DOHH2 (cell line): ENCODE data around the gene PCDHGB1.
"Not testable (repeated sequence)": the region's sequence is repeated elsewhere in the genome, so short reads cannot be mapped to it uniquely, and the experiment has no call there.

ENCODE experiments used
- H3F3A ChIP-seq: fragments of 200-600 bp; sonication (generic), shearing (Covaris generic); 2 replicates; pipeline ENCODE4 v1.6.0; 2016; ENCODE audit warnings: antibody characterized with exemption, mild to moderate bottlenecking; ENCODE audit not compliant: control insufficient read depth, insufficient read depth
- H3K27ac ChIP-seq: fragments of 200-600 bp; sonication (generic); 2 replicates; pipeline ENCODE4 v1.5.1; 2014; ENCODE audit warnings: low read depth, mild to moderate bottlenecking, low read length, moderate library complexity
- H3K27me3 ChIP-seq: fragments of 200-600 bp; sonication (generic); 2 replicates; pipeline ENCODE4 v1.6.1; 2014; ENCODE audit warnings: mild to moderate bottlenecking, low read length, mixed read lengths; ENCODE audit not compliant: control insufficient read depth
- H3K36me3 ChIP-seq: fragments of 200-600 bp; sonication (generic); 2 replicates; pipeline ENCODE4 v1.6.1; 2014; ENCODE audit warnings: mild to moderate bottlenecking, low read length, moderate library complexity, mixed read lengths; ENCODE audit not compliant: control insufficient read depth
- H3K4me1 ChIP-seq: fragments of 200-600 bp; sonication (generic); 2 replicates; pipeline ENCODE4 v1.6.1; 2014; ENCODE audit warnings: mild to moderate bottlenecking, low read length, mixed read lengths; ENCODE audit not compliant: control insufficient read depth
- H3K4me2 ChIP-seq: fragments of 200-600 bp; sonication (generic); 2 replicates; pipeline ENCODE4 v1.6.0; 2014; ENCODE audit warnings: mild to moderate bottlenecking, low read length, moderate library complexity
- H3K4me3 ChIP-seq: fragments of 200-600 bp; sonication (generic); 2 replicates; pipeline ENCODE4 v1.5.1; 2014; ENCODE audit warnings: mild to moderate bottlenecking, low read length, mixed read lengths
- H3K79me2 ChIP-seq: fragments of 200-600 bp; sonication (generic); 2 replicates; pipeline ENCODE4 v1.6.1; 2014; ENCODE audit warnings: mild to moderate bottlenecking, low read length, mixed read lengths; ENCODE audit not compliant: control insufficient read depth
- H3K9me2 ChIP-seq: fragments of 200-600 bp; sonication (generic); replicated peaks from 2 replicates; pipeline ENCODE4 v1.6.1; 2014; ENCODE audit warnings: mild to moderate bottlenecking, low read length, mixed read lengths; ENCODE audit not compliant: control insufficient read depth
- H3K9me3 ChIP-seq: fragments of 200-600 bp; sonication (generic); 2 replicates; pipeline ENCODE4 v1.6.1; 2014; ENCODE audit warnings: antibody characterized with exemption, low read length, mixed read lengths; ENCODE audit not compliant: control insufficient read depth, insufficient read depth
- H4K20me1 ChIP-seq: fragments of 200-600 bp; sonication (generic); 2 replicates; pipeline ENCODE4 v1.6.0; 2014; ENCODE audit warnings: low read depth, mild to moderate bottlenecking, antibody characterized with exemption, low read length, moderate library complexity; ENCODE audit not compliant: control insufficient read depth, insufficient read depth
- CTCF ChIP-seq: fragments of 200-600 bp; sonication (generic); IDR thresholded peaks from one replicate; pipeline ENCODE4 v1.5.1; 2014; ENCODE audit warnings: antibody characterized with exemption, mild to moderate bottlenecking, low read depth, low read length; ENCODE audit not compliant: poor library complexity, severe bottlenecking
- EZH2phosphoT487 ChIP-seq: fragments of 200-600 bp; sonication (generic); IDR thresholded peaks from 2 replicates; pipeline ENCODE4 v1.6.1; 2017; ENCODE audit warnings: borderline replicate concordance, mild to moderate bottlenecking, antibody characterized with exemption, low read length, moderate library complexity, mixed read lengths

Gene PCDHGB1

GRCh38 chr5:141328231-141328630 is 21.7 kb upstream of the PCDHGB1 start:
- H3K79me2 ChIP-seq = no peaks in the 10 kb centered on the region

GRCh38 chr5:141330299-141331080 is 19.4 kb upstream of the PCDHGB1 start, which contains the start of gene PCDHGA1:
TSS of gene PCDHGA1 (plus strand) at chr5:141330514.
- peaks cover 40% of the 10 kb centered on the region for H3K4me1 ChIP-seq
- peak within 1 kb of the TSS; percentile 72 for H3K4me2 ChIP-seq

More at GRCh38 chr5:141328231-141328630, 21.7 kb upstream of the PCDHGB1 start:
- no peaks in the 10 kb centered on the region for H3K9me2 ChIP-seq
- H3K4me3 ChIP-seq = no peak overlapping the region
- H3K27ac ChIP-seq = no peak overlapping the region
- no peaks in the 10 kb centered on the region for H4K20me1 ChIP-seq
- H3K36me3 ChIP-seq = no peaks in the 10 kb centered on the region
- TF ChIP-seq CTCF (no peak), EZH2phosphoT487 (no peak)
- H3K9me3 ChIP-seq = peaks cover 12% of the 10 kb centered on the region; the same call in 1 of the 2 replicates
- no peaks in the 10 kb centered on the region for H3K27me3 ChIP-seq
- H3K4me2 ChIP-seq = no peak overlapping the region
- H3F3A ChIP-seq = no peaks in the 10 kb centered on the region
- H3K4me1 ChIP-seq = peaks cover 26% of the 10 kb centered on the region

GRCh38 chr5:141332571-141332970 is 17.3 kb upstream of the PCDHGB1 start:
- Histone ChIP-seq H3K4me1 (peaks cover 26% of the 10 kb centered on the region), H3K9me3 (peaks cover 11% of the 10 kb centered on the region; the same call in 1 of the 2 replicates)
- H3K4me3 ChIP-seq, H3F3A ChIP-seq, H3K27ac ChIP-seq, H3K27me3 ChIP-seq, H3K9me2 ChIP-seq, H3K4me2 ChIP-seq, H3K36me3 ChIP-seq, H4K20me1 ChIP-seq, H3K79me2 ChIP-seq: not testable (repeated sequence)

More at GRCh38 chr5:141330299-141331080, 19.4 kb upstream of the PCDHGB1 start, which contains the start of gene PCDHGA1:
- no peaks in the 10 kb centered on the region for H3K9me2 ChIP-seq
- TF ChIP-seq EZH2phosphoT487 = no peak
- peak; percentile 58 for TF ChIP-seq CTCF
- no peaks in the 10 kb centered on the region for H3K79me2 ChIP-seq
- no peaks in the 10 kb centered on the region for H4K20me1 ChIP-seq
- H3K36me3 ChIP-seq = no peaks in the 10 kb centered on the region
- H3K9me3 ChIP-seq = peaks cover 16% of the 10 kb centered on the region; the same call in 1 of the 2 replicates
- H3K27me3 ChIP-seq = no peaks in the 10 kb centered on the region
- H3K4me3 ChIP-seq = peak within 1 kb of the TSS; percentile 69
- no peaks in the 10 kb centered on the region for H3F3A ChIP-seq
- H3K27ac ChIP-seq = no peak within 1 kb of the TSS
